Activated T-helper 1 cell treated with Interleukin-2 at 50 U/mL for 16 hours (primary cell): ENCODE measurements around the gene AEN.

Source experiments
- DNase-seq: peaks from one replicate; pipeline ENCODE4 v3.0.0-alpha.2; 2020; ENCODE audit warnings: low read depth

Gene AEN, protein sequence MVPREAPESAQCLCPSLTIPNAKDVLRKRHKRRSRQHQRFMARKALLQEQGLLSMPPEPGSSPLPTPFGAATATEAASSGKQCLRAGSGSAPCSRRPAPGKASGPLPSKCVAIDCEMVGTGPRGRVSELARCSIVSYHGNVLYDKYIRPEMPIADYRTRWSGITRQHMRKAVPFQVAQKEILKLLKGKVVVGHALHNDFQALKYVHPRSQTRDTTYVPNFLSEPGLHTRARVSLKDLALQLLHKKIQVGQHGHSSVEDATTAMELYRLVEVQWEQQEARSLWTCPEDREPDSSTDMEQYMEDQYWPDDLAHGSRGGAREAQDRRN

GRCh38 chr15:88620995-88621772 lies at the start of gene AEN:
Gene AEN, plus strand, starts transcription at chr15:88621340. Its CDS starts 4,870 bp downstream, at chr15:88626210.
- peak; percentile 94 for DNase-seq

- DNase-seq = no peak
These were observed 49.3 kb upstream of the AEN start for GRCh38 chr15:88571852-88572259.

DNA sequence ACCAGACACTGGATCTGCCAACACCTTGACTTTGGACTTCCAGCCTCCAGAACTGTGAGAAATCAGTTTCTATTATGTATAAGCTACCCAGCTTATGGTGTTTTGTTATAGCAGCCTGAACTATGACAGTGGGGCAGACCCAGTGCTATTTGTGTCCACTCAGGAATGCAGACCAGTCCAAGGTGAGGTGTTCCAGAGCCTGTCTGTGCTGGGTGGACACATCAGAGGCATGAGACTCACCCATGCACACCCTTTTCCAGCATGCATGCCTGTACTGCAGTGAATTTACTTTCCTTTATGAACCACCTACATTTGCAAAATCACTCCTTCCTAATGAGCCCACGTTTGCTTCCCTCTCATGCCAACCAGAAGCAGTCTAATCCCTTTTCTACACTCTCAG lies 47.1 kb upstream of the AEN start:
- DNase-seq = no peak

GRCh38 chr15:88574655-88575054 lies 46.5 kb upstream of the AEN start:
- no peak for DNase-seq

- DNase-seq = no peak
These were observed 41.8 kb upstream of the AEN start for GRCh38 chr15:88579322-88579721.

- no peak for DNase-seq
These were observed 40.6 kb upstream of the AEN start for GRCh38 chr15:88580532-88580931.

GRCh38 chr15:88586401-88587162 lies 34.6 kb upstream of the AEN start:
- no peak for DNase-seq

- no peak for DNase-seq
These were observed 30.4 kb upstream of the AEN start for GRCh38 chr15:88590759-88591158.

DNA sequence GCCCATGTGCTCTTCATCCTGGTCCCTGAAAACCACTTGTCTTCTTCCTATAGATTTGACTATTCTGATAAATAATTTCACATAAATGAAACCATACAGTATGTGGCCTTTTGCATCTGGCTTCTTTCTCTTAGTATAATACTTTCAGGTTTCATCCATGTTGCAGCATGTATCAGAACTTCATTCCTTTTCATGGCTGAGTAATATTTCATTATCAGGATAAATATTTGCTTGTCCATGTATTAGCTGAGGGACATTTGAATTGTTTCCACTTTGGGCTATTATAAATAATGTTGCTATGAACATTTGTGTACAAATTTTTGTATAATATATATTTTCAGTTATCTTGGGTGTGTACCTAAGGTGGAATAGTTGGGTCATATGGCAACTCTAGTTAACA lies 29.8 kb upstream of the AEN start:
- DNase-seq = no peak

DNA sequence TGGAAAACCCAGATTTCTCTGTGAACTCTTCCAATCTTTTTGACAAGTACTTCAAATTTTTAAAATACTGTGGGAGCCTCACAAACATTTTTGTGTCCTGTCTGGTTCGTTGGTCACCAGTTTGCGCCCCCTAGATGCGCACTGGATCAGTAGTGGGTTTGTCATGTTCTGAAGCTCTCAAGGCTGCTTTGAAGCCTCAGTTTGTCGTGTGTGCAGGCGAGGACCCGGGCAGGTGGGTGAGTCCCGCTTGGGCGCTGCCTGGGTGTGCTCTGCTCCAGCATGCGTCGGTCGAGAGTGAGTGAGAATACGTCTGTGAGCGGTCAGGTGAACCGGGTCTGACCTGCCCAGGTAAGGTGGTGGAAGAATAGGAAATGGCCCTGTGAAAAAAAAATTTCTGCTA lies 17.3 kb upstream of the AEN start:
- no peak for DNase-seq

DNA sequence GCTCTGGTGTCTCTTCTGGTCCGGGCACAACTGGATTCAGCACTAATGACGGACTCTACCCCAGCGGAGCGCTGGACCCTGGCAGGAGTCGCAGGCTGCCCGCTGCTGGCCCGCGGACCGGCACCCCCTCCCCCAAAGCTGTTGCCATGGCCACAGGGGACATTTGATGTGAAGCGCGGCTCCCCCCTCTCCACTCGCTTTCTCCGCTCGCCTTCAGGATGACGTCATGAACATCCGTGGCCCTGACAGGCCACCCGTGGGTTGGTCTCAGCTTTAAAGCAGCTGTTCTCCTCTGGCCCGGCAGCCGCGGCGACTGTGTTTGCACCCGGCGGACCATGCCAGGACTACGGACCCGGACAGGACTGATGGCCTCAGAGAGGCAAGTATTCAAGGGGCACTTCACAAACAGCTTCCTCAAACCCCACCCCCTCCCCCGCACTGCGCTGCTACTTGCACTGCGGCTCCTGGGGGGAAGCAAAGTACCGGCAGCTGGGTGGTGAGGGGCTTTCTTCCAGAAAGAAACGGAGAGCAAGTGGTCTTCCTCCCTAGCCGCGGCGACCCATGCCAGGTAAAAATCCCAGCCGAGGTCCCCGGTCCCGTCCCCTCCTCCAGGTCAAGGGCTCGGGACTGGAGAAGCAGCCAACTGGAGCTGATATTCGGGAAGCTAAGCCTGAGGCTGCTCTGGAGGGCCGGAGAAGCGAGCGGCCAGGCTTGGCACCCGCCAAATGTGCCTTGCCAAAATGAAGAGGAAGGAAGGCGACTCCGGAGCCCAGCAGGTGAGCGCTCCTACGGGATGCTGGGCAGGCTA lies 16.6 kb upstream of the AEN start:
- no peak for DNase-seq

GRCh38 chr15:88605189-88606069 lies 15.7 kb upstream of the AEN start:
- DNase-seq = no peak

GRCh38 chr15:88606070-88606794 lies 14.9 kb upstream of the AEN start:
- DNase-seq = no peak

DNA sequence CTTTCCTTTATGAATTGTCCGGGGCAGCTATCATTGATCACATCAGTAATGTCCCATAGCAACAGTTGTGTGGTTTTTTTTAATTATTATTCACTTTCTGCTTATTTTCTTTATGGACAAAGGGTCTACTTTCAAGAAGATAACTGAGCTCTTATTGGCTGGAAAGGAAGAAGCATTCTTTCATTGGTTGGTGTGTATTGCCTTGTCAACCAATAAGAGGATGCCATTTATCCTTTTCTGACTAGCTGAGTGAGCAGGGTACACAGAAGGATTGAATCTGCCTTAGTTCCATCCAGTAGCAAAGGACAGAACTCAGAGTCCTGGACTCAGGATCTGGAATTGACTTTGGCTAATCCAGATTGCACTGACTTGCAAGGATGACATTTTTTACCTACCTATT lies 13.2 kb upstream of the AEN start:
- DNase-seq = no peak

DNA sequence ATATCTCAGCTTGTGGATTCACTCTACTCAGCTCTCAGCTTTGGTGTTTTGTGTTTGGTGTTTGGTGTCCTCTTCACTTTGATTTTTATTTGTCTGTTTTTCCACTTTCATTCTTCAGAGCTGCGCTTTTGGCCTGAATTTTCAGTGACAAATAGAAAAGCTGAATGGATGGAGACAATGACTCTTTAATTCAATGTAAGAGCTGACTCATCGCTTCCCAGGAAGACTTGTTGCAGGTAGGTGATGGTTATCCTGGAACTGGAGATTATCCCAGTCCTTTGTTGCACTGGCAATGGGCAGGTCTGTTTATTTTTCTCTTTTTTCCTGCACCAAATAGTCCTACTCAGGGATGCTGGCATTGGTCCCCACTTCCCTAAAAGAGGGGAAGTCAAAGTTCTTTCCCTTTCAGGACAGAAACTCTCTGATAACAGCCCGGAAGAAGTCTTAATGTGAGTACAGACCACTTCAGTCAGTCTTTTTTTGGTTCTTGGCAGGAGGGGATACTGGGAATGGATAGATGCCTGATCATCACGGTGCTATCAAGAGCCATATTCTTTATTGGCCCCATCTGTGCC lies 12.4 kb upstream of the AEN start:
- no peak for DNase-seq

DNA sequence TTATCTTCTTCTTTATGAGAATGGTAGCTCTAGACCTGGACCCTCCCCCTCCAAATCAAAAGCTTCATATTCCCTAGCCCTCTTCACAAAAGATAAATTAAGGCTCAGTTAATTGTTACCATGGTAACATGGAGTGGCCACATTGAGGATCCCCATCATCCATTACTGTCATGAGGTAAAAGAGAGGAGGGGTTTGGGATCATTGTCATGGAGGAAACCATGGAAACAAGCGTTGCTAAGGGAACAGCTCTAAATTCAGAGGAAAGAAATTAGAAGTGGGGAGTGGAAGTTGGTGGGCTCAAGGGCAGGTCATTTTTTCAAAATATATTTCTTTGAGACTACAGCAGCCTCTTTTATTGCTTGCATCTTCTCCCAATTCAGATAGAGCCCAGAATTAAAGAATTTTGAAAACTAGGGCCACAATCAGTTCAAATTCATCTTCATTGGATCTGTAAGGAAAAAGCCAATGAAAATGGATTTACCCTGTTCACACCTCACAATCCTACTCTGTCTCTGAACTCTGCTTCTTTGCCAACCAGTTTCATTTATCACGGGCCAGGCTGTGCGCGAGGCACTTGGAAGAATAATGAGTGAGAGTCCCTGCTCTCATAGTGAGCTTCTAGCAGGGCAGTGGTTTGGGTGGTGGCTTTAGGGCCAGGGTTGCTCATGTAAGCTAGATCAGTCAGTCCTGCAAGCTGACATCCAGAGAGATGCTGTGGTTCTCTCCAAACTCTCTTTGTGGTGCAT lies 11.6 kb upstream of the AEN start:
- no peak for DNase-seq

- no peak for DNase-seq
These were observed 10.4 kb upstream of the AEN start for GRCh38 chr15:88610701-88611231.

GRCh38 chr15:88612186-88612796 lies 8.8 kb upstream of the AEN start:
- no peak for DNase-seq
